HG02943 (cell line): Measurements from ENCODE around the gene ROBO1.

ENCODE experiments used
- ATAC-seq: cut with Tn5 transposase; IDR thresholded peaks from one replicate; pipeline ENCODE4 v1.9.1; 2021; ENCODE audit warnings: mild to moderate bottlenecking, low read depth, moderate library complexity; ENCODE audit not compliant: unreplicated experiment

Gene ROBO1

DNA sequence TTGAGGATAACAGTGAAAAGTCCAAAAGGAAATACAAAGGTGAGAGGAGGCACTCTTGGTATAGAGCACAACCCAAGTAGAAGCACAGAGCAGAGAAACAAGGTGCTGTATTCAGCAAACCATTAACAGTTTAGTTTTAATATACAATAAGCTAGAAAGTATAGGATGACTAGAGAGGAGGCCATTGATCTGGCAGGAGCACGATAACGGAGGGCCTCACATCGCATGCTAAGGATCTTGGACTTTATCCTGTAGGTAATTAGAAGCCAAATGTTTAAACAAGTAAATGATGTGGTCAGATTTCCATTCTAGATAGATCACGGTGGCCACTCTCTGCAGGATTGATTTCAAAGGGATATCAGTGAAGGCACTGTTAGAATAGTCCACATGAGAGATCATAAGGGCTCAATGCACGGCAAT is 935.0 kb downstream of the ROBO1 start:
- no peak for ATAC-seq

DNA sequence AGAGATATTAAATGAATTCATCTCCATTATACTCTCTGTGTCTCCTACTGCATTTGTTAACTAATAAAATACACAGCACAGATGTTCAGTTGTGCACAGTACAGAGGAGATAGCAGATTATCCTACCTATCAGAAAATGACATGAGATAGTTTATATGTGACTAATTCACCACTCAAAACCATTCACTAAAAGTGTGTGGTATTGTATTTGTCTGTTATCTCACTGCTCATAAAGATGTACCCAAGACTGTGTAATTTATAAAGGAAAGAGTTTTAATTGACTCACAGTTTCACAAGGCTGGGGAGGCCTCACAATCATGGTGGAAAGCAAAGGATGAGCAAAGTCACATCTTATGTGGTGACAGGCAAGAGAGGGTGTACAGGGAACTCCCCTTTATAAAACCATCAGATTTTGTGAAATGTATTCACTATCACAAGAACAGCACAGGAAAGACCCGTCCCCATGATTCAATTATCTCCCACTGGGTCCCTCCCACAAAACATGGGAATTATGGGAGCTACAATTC is 936.3 kb downstream of the ROBO1 start:
- ATAC-seq = no peak

DNA sequence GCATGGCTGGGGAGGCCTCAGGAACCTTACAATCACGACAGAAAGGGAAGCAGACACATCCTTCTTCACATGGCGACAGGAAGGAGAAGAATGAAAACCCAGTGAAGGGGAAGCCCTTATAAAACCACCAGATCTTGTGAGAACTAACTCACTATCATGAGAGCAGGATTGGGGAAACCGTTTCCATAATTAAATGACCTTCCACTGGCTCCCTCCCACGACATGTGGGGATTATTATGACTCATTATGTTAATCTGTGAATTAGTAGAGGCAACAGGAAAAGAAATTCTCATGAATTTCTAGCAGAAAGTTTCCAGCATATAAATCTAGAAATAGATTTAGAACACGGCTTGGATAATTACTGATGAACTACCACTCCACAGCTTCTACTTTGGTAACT is 937.3 kb downstream of the ROBO1 start:
- no peak for ATAC-seq

DNA sequence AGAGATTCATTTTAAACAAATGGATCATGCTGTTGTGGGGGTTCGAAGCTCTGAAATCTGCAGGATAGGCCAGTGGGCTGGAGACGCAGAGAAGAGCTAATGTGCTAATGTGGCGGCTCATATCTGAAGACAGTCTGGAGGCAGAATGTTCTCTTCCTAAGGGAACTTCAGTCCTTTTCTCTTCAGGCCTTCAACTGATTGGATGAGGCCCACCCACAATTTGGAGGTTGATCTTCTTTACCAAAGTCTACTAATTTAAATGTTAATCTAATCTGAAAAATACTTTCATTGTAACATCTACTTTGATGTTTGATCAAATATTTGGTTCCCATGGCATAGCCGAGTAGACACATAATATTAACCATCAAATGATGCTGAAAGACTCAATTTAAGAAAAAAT is 940.2 kb downstream of the ROBO1 start:
- no peak for ATAC-seq

DNA sequence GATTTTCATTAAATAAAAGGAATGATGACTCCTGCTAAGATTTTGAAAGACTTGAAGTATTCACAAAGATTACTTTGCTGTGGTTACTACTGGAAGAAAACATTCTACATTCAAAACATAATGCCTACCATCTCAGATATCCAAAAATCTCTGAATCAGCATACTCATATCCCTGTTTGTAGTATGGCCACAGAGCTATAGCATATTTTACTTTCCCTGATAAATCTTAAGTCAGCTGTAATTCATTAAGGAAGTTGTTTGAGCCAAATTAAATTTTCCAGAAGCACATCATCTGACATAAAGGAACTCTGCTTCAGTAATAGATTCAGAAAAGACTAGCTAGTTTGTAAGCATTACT is 942.0 kb downstream of the ROBO1 start:
- ATAC-seq = no peak

DNA sequence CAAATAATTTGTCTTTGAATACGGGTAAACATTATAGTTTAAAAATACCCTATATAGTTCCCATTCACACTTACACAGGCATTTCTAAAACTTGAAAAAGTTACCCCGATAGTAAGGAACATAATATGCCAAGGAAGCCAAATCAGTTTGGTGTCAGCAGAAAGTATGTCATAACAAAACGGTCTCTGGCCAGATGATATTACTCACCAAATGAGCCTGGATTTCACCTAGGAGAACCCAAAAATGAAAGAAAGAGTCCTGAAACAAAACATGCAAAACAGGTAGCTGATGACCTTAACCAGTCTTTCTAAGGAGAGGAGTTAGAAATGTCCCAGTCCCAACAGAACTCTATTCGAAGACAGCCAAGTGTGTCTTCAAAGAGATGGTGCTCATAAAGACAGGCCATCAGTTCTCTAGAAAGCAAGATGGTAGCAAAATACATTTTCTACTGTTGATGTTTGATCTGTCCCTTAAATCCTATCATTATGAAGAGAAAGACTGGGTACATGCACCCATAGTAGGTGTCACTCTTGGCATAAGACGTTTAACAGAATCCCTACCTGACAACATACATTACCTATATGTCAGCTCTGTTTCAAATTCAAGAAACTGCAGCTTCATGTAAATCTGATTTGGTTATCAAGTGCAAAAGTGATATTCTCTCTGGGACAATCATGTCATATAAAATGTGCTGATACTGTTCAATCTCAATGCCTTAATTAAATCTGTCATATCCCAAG is 942.5 kb downstream of the ROBO1 start:
- no peak for ATAC-seq

DNA sequence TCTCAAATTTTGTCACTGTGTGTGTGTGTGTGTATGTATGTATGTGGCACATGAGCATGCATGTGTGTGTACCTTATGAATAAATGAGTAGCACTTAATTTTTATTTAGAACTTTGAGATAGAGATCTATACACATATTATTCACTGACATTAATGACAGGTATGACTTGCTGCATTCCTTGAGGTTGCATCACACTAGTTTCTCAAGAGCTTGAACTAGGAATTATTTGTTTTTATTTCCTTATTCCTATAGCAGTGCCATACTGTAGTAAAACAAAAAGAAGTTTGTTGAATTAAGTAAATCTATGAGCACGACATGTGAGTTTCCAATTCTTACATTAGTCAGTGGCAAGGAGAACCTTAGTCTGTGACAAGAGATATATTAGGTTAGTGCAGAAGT is 943.9 kb downstream of the ROBO1 start:
- ATAC-seq = no peak

DNA sequence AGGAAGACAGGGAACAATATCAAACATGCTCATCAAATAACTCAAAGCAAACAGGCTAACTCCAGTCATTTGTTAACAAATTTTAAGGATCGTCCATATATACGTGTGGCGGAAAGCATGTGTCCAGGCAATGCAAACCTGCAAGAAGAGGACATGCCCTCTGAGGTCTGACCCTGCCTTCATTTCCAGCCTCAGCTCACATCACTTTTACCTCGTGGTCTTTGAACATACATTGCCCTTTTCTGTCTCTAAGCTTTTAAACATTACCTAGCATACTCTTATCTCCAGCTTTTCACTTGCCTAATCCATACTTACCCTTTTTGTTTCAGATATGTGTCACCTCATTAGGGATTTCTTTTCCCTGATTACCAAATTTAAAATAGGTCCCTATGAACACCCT is 944.4 kb downstream of the ROBO1 start:
- no peak for ATAC-seq

DNA sequence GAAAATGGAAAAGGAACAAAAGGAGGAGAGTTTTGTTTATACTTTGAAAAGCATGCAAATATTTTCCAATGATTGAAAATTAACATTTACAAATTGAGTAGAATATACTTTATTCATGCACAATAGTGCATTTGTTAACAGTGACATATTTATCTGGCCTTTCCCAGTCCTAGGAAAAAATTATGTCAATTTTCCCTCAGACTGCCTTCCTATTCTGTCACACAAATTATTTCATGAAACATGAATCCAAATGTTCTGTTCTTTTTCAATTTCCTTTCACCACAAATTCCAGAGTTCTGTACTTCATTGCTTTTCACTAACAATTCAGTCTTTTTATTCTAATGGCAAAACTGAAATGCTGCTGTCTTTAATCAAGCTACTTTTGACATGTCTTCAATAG is 945.1 kb downstream of the ROBO1 start:
- ATAC-seq = no peak

DNA sequence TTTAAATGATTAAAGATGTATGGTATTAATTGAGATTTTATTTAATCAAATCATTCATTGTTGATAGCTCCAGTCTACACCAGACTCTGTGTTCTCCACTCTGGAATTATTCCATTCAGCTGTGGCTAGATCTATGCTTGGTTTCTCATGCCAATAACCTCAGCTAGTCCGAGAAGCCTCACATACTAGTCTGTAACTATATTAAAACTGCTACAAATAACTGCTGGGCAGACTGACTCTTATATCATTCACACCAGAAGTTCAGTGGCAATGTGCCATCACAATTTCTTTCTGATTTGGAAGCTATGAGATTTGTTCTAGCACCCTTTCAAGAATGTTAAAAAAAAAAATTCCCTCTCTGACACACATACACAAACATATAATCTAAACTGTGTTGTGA is 947.3 kb downstream of the ROBO1 start:
- ATAC-seq = no peak

DNA sequence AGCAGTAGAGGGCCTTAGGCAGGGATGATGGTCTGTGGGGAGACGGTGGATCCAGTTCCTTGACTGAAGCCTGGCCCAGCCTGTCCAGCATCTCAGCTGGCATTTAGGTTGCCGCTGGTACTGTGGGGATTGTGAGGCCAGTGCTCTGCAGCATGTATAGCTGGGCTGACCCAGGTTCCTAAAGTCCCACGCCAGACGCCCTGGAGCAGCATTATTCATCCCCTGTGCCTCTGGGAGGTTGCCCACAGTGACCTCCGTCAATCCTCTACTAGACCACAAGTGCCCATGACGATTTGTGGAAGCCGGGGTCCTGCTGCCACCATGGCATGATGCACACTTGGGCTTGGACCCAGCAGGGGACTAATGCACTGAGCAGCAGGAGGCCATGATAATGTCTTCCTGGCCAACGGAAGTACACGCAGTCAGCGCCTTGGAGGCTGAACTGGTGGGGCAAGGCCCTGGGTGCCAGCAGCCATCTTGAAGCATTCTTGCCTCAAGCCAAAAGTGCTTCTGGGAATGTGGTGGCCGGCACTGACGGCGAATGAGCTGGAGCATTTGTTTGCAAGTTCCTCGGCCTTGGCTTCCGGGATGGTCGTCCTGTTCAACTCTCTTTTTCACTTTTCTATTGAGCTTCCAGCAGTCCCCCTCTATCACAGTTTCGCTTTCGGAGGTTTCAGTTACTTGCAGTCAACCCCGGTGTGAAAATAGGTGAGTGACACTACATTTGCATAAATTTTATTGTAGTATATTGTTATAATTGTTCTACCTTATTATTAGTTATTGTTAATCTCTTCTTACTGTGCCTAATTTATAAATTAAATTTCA is 949.4 kb downstream of the ROBO1 start:
- no peak for ATAC-seq

DNA sequence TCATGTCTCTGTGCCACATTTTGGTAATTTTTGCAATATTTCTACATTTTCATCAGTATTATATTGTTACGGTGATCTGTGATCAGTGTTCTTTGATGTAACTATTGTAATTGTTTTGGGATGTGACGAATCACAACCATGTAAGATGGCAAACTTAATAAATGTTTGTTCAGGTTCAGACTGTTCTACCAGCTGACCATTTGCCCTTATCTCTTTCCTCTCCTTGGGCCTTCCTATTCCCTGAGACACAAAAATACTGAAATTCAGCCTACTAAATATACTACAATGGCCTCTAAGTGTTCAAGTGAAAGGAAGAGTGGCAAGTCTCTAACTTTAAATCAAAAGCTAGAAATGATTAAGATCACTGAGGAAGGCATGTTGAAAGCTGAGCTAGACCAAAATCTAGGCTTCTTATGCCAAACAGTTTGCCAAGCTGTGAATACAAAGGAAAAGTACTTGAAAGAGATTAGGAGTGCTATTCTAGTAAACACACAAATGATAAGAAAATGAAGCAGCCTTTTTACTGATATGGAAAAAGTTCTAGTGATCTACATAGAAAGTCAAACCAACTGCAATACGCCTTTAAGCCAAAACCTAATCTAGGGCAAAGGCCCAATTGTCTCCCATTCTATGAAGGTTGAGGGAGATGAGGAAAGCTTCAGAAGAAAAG is 952.8 kb downstream of the ROBO1 start:
- no peak for ATAC-seq

DNA sequence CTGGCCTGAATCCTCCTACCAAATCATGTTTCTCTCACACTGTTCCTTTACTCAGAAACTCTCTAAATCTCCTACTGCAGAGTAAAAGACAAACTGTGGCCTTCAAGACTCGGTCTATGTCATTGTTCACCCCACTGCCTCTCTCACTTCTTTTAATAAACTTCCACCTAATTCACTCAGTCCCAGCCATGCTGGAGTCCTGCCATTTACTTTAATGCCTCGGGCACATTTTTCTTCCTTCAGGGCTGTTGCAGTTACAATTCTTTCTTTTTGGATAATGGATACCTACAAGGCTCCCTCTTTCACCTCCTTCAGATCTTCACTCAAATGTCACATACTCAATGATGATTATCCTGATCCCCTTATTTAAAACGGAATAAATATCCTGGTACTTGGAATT is 955.6 kb downstream of the ROBO1 start:
- no peak for ATAC-seq

DNA sequence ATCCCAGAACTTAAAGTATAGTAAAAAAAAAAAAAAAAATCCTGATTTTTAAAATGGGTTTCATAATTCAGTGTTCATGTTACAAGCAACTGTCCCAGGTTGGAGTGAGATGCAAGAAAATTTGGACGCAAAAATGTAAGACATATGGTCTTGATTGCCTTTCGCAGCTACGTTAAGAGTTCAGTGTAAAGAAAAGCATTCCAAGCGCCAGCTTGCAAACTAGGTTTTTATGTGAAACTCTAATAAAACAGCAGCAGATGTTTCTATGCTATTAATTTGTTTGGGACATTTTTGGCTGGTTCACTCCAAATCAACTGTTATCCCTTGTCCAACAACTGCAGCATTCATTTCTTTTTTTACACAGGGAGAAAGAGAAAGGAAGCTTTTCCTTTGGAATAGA is 957.8 kb downstream of the ROBO1 start:
- no peak for ATAC-seq

DNA sequence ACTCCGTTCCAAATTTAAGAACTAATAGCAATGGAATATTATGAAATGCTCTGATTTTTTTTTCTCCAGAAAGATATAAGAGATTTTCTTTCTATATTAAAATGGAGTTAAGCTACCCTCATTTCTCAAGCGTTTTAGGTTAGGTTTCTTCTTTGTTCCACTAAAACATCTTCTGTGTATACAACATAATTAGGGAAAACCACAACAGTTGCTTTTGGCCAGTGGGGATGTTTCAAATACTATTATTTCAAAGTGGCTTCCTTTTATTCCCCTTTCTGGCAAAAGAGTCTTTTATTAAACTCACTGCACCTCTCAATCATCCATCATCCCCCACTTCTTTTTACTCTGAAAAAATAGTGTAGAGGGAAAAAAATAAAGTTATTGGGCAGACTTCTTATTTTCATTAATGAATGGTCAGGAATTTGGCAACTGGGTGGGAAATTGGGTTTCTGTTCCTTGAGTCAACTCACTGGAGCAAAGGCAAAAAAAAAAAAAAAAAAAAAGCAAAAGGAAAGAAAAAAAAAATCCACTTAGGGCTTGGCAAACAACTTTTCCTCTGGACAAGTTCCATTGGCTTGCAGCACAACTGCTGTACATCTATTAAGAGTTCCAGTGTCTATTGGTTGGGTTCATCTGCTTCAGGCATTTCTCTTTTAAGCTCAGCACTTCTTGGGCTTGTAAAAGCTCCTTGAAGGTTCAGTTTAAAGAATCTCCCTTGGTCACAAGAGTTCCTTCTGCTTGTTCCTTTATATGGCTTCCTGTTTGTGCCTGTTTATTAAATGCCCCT is 963.4 kb downstream of the ROBO1 start:
- no peak for ATAC-seq

DNA sequence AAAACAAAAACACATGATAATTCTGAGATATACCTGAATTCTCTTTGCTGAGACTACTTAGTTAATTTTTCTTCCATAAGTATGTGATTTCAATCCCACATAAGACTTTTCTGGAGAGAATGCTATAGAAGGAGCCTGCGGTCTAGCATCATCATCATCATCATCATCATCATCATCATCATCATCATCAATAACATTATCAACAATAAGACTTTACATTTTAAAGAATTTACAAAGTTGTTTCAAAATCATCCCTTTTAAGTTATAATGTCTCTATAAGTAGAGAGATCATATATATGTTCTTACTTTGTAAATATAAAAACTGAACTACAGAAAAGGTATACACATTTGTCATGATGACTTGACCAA is 965.3 kb downstream of the ROBO1 start:
- no peak for ATAC-seq

DNA sequence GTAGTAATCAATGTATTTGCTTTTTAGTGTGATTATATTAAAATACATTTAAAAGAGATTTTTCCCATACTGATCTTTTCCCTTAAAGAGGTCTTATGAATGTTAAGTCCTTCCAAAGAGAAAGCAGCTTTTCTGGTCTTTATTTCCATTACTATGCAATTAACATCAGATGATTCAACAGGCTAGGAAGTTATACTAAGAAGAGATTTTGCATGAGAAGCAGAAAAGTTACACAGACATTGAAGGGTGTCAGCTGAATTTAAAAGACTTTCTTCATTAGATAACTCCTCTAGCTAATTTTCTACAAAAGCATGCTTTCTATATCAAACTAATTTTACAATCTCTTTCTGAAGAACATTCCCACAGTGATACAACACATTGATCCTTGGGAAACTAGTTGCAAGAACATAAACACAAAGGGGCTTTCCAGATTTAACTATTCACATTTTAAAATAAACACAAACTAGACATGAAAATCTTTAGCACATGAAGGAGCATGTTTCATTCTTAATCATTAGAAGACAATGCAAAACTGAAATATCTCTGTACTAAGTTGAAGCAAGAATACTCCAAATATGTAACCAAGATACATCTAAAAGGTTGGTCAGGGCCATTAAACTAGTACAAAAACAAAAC is 965.8 kb downstream of the ROBO1 start:
- no peak for ATAC-seq

DNA sequence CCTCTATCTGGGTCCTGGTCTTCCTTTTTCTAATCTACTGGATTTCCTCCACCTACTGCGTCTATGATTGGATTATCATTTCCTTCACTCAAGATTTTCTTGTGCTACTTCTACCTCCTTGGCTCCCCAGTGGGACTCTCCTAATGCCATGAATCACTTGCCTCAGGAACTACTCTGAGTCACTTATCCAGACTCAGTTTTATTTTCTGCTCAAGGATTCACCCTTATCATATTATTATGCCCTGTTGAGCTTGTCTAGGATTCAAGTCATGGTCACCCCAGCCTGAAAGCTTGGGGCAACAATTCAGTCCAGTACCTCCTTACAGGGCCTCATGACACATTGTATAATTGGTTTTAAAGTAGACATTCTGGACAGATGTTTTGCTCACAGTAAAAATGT is 968.1 kb downstream of the ROBO1 start:
- ATAC-seq = no peak

DNA sequence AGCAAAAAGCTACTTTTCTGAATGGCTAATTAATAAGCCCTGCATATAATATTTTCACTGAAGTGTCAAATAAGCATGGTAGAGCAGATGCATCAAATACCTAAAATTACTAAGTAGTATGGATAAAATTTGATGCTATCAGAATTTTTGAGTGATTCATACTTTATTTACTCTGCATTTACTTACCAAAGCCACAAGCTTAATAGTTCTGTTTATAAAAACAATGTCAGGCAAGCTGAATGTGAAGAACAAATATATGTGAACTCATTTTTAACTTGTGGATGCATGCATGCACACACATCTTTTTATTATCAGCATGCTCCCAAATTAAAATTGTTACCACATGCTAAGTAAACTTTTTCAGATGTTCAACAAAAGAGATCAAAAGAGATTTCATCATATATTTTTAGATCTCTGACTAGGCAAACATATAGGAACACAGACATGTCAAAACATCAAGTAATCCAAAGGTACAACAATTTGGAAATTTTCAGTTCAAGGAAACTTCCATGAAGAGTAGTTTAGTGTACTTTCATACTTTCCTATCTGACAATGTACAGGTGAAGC is 969.4 kb downstream of the ROBO1 start:
- ATAC-seq = no peak

DNA sequence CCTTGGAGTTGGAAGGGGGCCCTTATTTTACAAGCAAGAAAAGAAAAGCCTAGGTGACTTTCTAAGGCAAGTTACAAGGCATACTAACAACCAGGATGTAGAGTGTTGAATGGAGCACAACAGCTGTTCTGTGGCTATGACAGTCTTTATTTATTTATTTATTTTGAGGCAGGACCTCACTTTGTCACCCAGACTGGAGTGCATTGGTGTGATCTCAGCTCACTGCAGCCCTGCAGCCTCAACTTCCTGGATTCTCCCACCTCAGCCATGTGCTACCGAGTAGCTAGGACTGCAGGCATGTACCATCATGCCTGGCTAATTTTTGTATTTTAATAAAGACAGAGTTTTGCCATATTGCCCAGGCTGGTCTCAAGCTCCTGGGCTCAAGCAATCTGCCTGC is 973.4 kb downstream of the ROBO1 start:
- no peak for ATAC-seq
